HG03045 (cell line): ENCODE results near the gene CSAD.
"Not testable (repeated sequence)": the region's sequence is repeated elsewhere in the genome, so short reads cannot be mapped to it uniquely, and the experiment has no call there.

Source experiments
- ATAC-seq: cut with Tn5 transposase; IDR thresholded peaks from one replicate; pipeline ENCODE4 v1.9.1; 2021; ENCODE audit warnings: mild to moderate bottlenecking, moderate library complexity; ENCODE audit not compliant: unreplicated experiment

The CSAD gene

GRCh38 chr12:53218551-53219291 is 38.0 kb upstream of the CSAD start:
- no peak for ATAC-seq

- ATAC-seq, result no peak
Measured at GRCh38 chr12:53217931-53218307, 37.2 kb upstream of the CSAD start.

- ATAC-seq, result no peak
Measured at GRCh38 chr12:53217051-53217930, 36.6 kb upstream of the CSAD start.

- no peak for ATAC-seq
Measured at GRCh38 chr12:53215497-53215896, 34.8 kb upstream of the CSAD start.

GRCh38 chr12:53214687-53215455 is 34.1 kb upstream of the CSAD start:
- no peak for ATAC-seq

GRCh38 chr12:53214221-53214620 is 33.5 kb upstream of the CSAD start:
- ATAC-seq, result no peak

GRCh38 chr12:53213348-53213747 is 32.6 kb upstream of the CSAD start:
- ATAC-seq, result no peak

- no peak for ATAC-seq
Measured at GRCh38 chr12:53212931-53213330, 32.2 kb upstream of the CSAD start.

GRCh38 chr12:53211476-53212381 is 31.0 kb upstream of the CSAD start:
- no peak for ATAC-seq

- ATAC-seq, result no peak
Measured at GRCh38 chr12:53210843-53211242, 30.1 kb upstream of the CSAD start.

- ATAC-seq, result no peak
Measured at GRCh38 chr12:53208877-53209463, 28.2 kb upstream of the CSAD start.

GRCh38 chr12:53208435-53208834 is 27.7 kb upstream of the CSAD start:
- no peak for ATAC-seq

GRCh38 chr12:53207042-53207441 is 26.3 kb upstream of the CSAD start, which contains the start of gene ITGB7:
Gene ITGB7, minus strand, starts transcription at chr12:53207251. Its CDS starts 6,808 bp downstream, at chr12:53200443.
- ATAC-seq, result peak; percentile 32

- ATAC-seq, result peak; percentile 71
Measured at GRCh38 chr12:53205747-53206419, 25.2 kb upstream of the CSAD start.

- ATAC-seq, result no peak
Measured at GRCh38 chr12:53204351-53204750, 23.6 kb upstream of the CSAD start.

- not testable (repeated sequence) for ATAC-seq
Measured at GRCh38 chr12:53202316-53202715, 21.6 kb upstream of the CSAD start.

GRCh38 chr12:53201639-53202038 is 20.9 kb upstream of the CSAD start:
- ATAC-seq, result no peak

- no peak for ATAC-seq
Measured at GRCh38 chr12:53201177-53201541, 20.4 kb upstream of the CSAD start.

- ATAC-seq, result peak; percentile 42
Measured at GRCh38 chr12:53200458-53201176, 19.9 kb upstream of the CSAD start.
